ENCODE results near the gene ATP11B.
A peak's percentile ranks its signal among the peaks of the same experiment; 100 is the strongest.

ATP11B gene

GRCh38 chr3:182965861-182966366, 172.6 kb downstream of the ATP11B start:
- TF ChIP-seq CTCF (conservative IDR thresholded peaks at IDR 0.05; ENCODE audit: low read depth, low read length): no peak
- H3K4me3 ChIP-seq (ENCODE audit: low read depth, low read length): no peak overlapping the region
- DNase-seq (ENCODE audit: low read depth): no peak

GRCh38 chr3:182967218-182968204, 174.2 kb downstream of the ATP11B start:
- no peak for TF ChIP-seq CTCF (conservative IDR thresholded peaks at IDR 0.05; ENCODE audit: low read depth, low read length)
- DNase-seq (ENCODE audit: low read depth): no peak
- H3K4me3 ChIP-seq (ENCODE audit: low read depth, low read length): no peak overlapping the region

GRCh38 chr3:182969277-182969676, 176.0 kb downstream of the ATP11B start:
- peak; percentile 85 for DNase-seq (ENCODE audit: low read depth)
- no peak overlapping the region for H3K4me3 ChIP-seq (ENCODE audit: low read depth, low read length)
- TF ChIP-seq CTCF (conservative IDR thresholded peaks at IDR 0.05; ENCODE audit: low read depth, low read length): no peak

- DNase-seq (ENCODE audit: low read depth): no peak
- no peak for TF ChIP-seq CTCF (conservative IDR thresholded peaks at IDR 0.05; ENCODE audit: low read depth, low read length)
- no peak overlapping the region for H3K4me3 ChIP-seq (ENCODE audit: low read depth, low read length)
Measured at GRCh38 chr3:182969853-182970252, 176.5 kb downstream of the ATP11B start.

- no peak for DNase-seq (ENCODE audit: low read depth)
- TF ChIP-seq CTCF (conservative IDR thresholded peaks at IDR 0.05; ENCODE audit: low read depth, low read length): no peak
- no peak overlapping the region for H3K4me3 ChIP-seq (ENCODE audit: low read depth, low read length)
Measured at GRCh38 chr3:182970811-182971418, 177.6 kb downstream of the ATP11B start.
